ENCODE results near the gene LAPTM5. TPM values are rescaled to one million over a fixed set of nuclear protein-coding genes. Genes with fewer than 3 reads are reported as not detected.

Gene LAPTM5
- total RNA-seq, 1 experiment from 2014 or later, result 0.15 TPM

DNA sequence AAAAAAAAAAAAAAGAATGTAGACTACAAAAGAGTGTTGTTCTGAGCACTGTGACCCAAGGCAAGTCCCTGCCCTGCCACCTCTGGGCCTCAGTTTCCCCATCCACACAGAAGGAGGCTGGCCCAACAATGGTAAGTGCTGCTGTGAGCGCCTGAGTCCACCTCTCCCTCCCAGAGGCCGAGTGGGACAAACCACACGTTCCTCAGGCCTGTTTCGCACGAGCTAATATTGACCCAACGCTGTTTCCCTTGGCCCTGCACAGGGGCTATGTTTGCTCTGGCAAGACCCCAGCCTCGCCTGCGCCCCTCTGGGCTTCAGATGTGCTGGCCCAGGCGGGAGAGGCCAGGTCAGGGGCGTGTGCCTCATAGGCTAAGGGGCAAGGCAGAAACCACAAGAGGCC, 12.6 kb upstream of the LAPTM5 start:
- no peak overlapping the region; the same call in 1 of the 2 replicates for H3K14ac ChIP-seq (ENCODE audit: insufficient read depth, low read length)
- no peak overlapping the region for H3K27ac Mint-ChIP-seq
- H3K4ac ChIP-seq (ENCODE audit: low read depth, low read length), result no peak overlapping the region
- H3K4me1 Mint-ChIP-seq, result peaks cover 3 to 11% of the 10 kb centered on the region in 2 experiments; a peak in 3 of 4 replicates
- H3K9me3 ChIP-seq (ENCODE audit: control insufficient read depth, low read depth, low read length), result no peaks in the 10 kb centered on the region
- no peaks in the 10 kb centered on the region; the same call in 1 of the 2 replicates for H3K27me3 ChIP-seq (ENCODE audit: insufficient read depth, low read length)
- no peak overlapping the region for H2BK5ac ChIP-seq (ENCODE audit: insufficient read length, low read length)
- H4K91ac ChIP-seq (ENCODE audit: insufficient read length, low read depth, low read length), result no peak overlapping the region
- no peak overlapping the region for H3K56ac ChIP-seq (ENCODE audit: insufficient read length, low read depth, low read length)
- no peak overlapping the region for H2BK120ac ChIP-seq (ENCODE audit: low read depth, low read length, poor library complexity, severe bottlenecking)
- H3K4me3 Mint-ChIP-seq, result no peak overlapping the region
- H3K23me2 ChIP-seq (ENCODE audit: insufficient read length, low read depth, low read length, poor library complexity, severe bottlenecking), result no peaks in the 10 kb centered on the region
- no peak overlapping the region for H2BK15ac ChIP-seq (ENCODE audit: low read depth, low read length)
- H3K27me3 Mint-ChIP-seq (ENCODE audit: low read depth), result peaks cover 1% of the 10 kb centered on the region
- H3K4me1 ChIP-seq (ENCODE audit: insufficient read depth, low read length), result no peaks in the 10 kb centered on the region
- no peak overlapping the region for H3K23ac ChIP-seq (ENCODE audit: insufficient read length, low read depth, low read length)
- H3T11ph ChIP-seq (ENCODE audit: low read length), result no peak overlapping the region
- no peaks in the 10 kb centered on the region for H3K79me1 ChIP-seq (ENCODE audit: insufficient read depth, low read depth, low read length, poor library complexity, severe bottlenecking)
- H2BK20ac ChIP-seq (ENCODE audit: low read depth, low read length, poor library complexity, severe bottlenecking), result no peak overlapping the region
- H3K79me2 ChIP-seq (ENCODE audit: insufficient read depth, low read length), result no peaks in the 10 kb centered on the region
- H3K36me3 Mint-ChIP-seq (ENCODE audit: insufficient read depth in 1 of 3, low read depth in 3 of 3), result no peaks in the 10 kb centered on the region
- H2AK5ac ChIP-seq (ENCODE audit: insufficient read length, low read length), result no peak overlapping the region
- H3K18ac ChIP-seq (ENCODE audit: insufficient read length, low read depth, low read length), result no peak overlapping the region
- no peak overlapping the region for H3K4me2 ChIP-seq (ENCODE audit: insufficient read depth, insufficient read length, low read length)
- H2BK12ac ChIP-seq (ENCODE audit: insufficient read length, low read depth, low read length), result no peak overlapping the region
- WGBS (ENCODE audit: extremely low coverage, insufficient read length, low lambda C conversion rate), result no CpG with 5 or more reads among the region's 10 CpGs
- no peak overlapping the region for H3K9ac ChIP-seq (ENCODE audit: extremely low read depth, insufficient read length, low read length)
- H4K5ac ChIP-seq (ENCODE audit: insufficient read length, low read depth, low read length), result no peak overlapping the region
- no peaks in the 10 kb centered on the region; a peak in 1 of 5 replicates for H3K9me3 Mint-ChIP-seq
- H4K8ac ChIP-seq (replicated peaks; ENCODE audit: insufficient read length, low read depth, low read length), result no peak overlapping the region
- no peak overlapping the region for H2AFZ ChIP-seq (ENCODE audit: low read length)
- DNase-seq, result no peak
- H3K27ac ChIP-seq (ENCODE audit: insufficient read length, low read depth, low read length), result no peak overlapping the region
- TF ChIP-seq CTCF (conservative IDR thresholded peaks at IDR 0.05), result no peak
- H4K20me1 ChIP-seq (ENCODE audit: control insufficient read depth, insufficient read depth, insufficient read length), result no peaks in the 10 kb centered on the region
